ENCODE measurements around the gene ITCH.

The ITCH gene

DNA sequence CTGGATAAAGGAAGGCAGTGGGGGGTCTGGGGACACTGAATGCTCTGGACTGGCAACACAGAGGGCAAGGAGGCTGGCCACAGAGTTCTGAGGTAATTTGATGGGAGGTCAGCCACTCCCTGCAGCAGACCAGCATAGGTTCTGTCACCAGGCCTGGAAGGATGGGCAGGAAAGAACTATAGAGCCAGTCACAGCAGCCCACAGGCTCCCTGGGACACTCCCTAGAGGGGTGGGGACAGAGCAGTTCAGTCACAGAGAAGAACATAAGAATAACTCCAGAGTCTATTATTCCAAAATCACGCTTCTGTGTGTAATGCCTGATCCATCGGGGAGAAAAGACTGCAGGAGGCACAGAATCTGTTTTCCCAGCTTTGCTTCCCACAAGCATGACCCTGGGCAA, 172.8 kb downstream of the ITCH start:
- DNase-seq = no peak

GRCh38 chr20:34536798-34537394, 173.8 kb downstream of the ITCH start:
- DNase-seq = peak; percentile 48

DNA sequence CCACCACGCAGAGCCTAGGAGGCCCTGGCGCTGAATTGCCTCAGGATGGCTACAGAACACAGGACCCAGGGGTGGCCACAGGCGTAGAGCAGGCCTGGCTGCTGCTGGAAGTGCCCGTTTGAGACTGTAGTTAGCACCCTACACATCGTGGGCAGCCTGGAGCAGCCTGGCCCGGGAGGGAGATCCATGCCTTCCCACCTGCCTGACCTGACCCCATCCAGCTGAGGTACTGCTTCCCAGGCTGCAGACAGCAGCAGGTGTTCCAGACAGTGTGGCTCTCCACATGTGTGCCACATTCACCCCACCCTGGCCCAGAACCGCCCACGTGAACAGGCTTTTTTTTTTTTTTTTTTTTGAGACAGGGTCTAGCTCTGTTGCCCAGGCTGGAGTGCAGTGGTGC, 174.6 kb downstream of the ITCH start:
- no peak for DNase-seq

GRCh38 chr20:34538671-34539123, 175.6 kb downstream of the ITCH start:
- DNase-seq = peak; percentile 59

DNA sequence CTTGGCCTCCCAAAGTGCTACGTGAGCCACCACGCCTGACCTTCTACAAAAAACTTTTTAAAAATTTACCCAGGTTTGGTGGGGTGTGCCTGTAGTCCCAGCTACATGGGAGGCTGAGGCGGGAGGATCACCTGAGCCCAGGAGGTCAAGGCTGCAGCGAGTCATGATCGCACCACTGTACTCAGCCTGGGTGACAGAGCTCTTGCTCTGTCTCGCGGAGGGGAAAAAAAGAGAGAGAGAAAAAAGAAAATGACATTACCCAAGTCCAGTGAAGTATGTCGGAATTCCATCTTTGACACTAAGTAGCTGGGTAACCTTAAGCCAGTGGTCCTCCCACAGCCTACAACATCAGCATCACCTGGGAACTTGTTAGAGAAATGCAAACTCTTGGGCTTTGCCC, 176.7 kb downstream of the ITCH start:
- no peak for DNase-seq

DNA sequence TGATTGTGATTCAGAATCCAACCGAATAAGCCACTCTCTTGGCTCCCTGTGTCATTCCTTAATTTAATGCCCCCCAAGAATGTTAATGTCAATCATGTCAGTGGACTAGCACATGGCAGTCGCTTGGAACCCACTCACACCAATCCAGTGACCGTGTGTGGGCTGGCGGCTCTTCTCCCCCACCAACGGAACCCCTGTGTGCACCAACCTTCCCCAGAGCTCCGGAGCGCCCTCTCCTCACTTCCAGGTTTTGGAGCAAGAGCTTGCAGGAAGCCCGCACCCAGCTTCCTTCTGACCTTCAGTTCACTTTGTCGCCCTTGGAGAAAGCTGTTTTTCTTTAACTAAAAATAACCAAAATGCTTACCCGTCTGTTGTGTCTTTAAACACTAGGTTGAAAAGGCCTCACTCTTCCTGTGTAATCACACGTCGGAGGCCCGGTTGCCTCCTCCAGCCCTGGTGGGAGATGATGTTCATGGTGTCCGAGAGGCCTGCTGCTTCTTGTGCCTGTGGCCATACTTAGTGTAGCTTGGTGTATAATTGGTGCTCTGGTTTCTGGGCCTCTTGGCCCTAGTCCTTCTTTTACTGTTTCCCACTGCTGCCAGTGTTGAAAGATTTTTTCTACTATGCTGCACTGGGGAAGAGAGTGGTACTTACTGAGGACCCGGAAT, 177.7 kb downstream of the ITCH start:
- DNase-seq = no peak

- DNase-seq = no peak
Observed at GRCh38 chr20:34541264-34541901, 178.3 kb downstream of the ITCH start.

DNA sequence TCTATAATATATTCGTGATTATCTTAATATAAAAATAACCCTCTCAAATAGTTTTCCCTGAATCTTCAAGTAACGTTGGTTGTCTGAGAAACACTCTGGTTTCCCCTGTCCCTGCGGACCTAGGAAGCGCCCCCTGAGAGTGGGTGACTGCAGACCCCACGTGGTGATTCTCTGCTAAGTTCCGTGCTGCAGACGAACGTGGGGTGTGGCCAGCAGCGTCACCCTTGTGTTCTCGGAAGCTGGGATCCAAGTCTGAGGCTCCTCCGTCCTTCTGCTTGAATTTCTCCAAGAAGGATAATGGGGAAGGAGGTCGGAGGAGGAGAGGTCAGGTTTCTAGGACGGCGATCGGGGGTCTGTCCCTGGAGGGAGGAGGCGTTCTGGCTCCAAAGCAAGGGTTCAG, 178.8 kb downstream of the ITCH start:
- no peak for DNase-seq

DNA sequence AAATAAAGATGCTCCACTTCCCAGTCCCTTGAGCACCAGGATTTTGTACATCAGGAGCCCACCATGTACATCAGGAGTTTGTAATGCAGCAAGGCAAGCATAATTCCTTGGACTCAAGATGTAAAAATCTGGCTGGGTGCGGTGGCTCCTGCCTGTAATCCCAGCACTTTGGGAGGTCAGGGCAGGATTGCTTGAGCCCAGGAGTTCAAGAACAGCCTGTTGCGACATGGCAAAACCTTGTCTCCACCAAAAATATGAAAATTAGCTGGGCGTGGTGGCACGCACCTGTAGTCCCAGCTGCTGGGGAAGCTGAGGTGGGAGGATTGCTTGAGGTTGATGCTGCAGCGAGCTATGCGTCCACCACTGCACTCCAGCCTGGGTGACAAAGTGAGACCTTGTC, 179.4 kb downstream of the ITCH start:
- no peak for DNase-seq

- no peak for DNase-seq
Observed at GRCh38 chr20:34543463-34544056, 180.5 kb downstream of the ITCH start.

- no peak for DNase-seq
Observed at GRCh38 chr20:34544109-34544796, 181.2 kb downstream of the ITCH start.

GRCh38 chr20:34546751-34547181, 183.7 kb downstream of the ITCH start:
- no peak for DNase-seq

- no peak for DNase-seq
Observed at GRCh38 chr20:34547844-34548613, 185.0 kb downstream of the ITCH start.

GRCh38 chr20:34549291-34549928, 186.3 kb downstream of the ITCH start:
- DNase-seq = no peak

DNA sequence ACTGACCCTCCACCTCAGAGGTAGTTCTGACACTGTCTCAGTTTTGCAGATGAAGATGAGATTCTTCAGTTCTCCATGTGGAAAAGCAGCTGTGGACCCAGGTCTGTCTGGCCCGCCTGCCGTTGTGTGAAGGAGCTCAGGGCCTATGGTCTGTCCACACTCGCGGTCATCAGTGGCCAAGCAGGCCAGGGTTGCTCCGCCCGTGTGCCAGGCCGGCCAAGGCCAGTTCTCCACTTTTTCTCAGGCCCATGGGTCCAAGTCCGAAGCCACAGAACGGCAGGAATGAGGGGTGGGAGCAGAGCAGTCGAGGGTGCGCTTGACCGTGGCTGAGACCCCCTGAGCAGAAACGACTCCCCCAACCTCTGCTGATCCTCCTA, 186.8 kb downstream of the ITCH start:
- no peak for DNase-seq

DNA sequence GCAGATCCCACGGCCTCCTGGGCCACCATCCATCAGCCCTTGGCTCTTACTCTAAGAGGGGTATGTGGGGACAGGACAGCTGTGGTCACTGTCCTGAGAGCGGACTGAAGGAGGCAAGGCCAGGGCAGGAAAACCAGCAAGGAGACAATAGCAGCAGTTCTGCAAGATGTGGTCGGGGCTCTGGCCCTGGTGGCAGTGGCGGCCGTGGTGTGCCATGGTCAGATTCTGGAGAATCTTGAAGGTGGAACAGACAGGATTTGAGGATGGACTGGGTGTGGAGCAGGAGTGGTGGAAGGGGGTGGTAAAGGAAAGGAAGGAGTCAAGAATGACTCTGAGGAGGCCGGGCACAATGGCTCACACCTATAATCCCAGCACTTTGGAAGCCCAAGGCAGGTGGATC, 189.5 kb downstream of the ITCH start:
- DNase-seq = no peak

- DNase-seq = no peak
Observed at GRCh38 chr20:34553366-34553867, 190.3 kb downstream of the ITCH start.

GRCh38 chr20:34557936-34558319, 194.9 kb downstream of the ITCH start:
- no peak for DNase-seq

GRCh38 chr20:34558320-34559218, 195.5 kb downstream of the ITCH start, which contains the start of gene MAP1LC3A:
MAP1LC3A (plus strand) TSS chr20:34558718; CDS start chr20:34558869, 151 bp downstream.
- peak; percentile 92 for DNase-seq

- DNase-seq = no peak
Observed at GRCh38 chr20:34559311-34560140, 196.5 kb downstream of the ITCH start.

Data from stimulated activated CD4-positive, alpha-beta T cell treated with anti-CD3 and anti-CD28 coated beads, Interleukin-1b, Interleukin-23, amount 100 ng/mL, for 48 hours (primary cell).